NCI-H1436 treated with DMSO at 0.1 percent for 48 hours (cell line): ENCODE measurements around the gene SULF2.
"Not testable (repeated sequence)": the region's sequence is repeated elsewhere in the genome, so short reads cannot be mapped to it uniquely, and the experiment has no call there.

Experiments
- DNase-seq: peaks from one replicate; lab custom pipeline; 2025; lab: John Stamatoyannopoulos, UW

The SULF2 gene

DNA sequence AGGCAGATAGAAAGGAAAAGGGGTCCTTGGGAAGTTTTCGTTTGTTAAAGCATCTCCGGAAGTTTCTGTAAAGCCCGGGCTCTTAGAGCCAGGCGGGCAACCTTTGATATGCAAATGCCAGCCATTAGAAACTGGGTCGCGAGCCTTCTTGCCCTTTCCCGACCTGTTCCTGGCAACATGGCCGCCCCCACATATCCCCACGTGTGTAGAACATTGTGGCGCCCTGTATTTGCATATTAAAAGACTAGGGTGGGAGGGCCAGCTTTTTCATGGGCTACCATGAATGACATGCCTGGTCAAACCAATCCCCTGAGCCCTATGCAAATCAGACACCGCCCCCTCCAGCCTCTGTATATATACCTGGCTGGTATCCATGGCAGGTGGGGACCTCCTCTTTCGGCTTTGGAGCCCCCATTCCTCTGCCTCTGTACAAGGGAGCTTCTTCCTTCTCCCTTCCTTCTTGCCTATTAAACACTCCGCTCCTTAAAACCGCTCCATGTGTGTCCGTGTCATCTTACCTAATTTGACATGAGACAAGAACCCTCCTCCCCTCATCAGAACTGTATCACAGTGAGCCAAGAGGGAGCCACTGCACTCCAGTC is 19.0 kb upstream of the SULF2 start:
- not testable (repeated sequence) for DNase-seq

DNA sequence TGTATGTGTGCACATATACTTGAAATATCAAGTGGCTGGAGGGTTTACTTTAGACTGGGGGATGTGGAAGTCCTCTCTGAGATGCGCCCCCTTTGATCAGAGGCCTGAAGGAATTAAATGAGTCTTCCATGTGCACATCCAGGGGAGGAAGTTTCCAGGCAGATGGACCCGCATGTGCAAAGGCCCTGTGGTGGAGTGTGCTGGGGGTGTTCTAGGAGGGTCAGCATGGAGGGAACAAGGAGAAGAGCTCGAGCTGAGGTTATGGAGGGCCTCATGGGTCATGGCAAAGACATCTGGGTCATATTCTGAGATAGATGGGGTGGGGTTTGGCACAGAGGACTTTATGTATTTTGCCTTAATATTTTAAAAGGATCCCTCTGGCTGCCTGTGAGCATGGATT is 17.7 kb upstream of the SULF2 start:
- no peak for DNase-seq

DNA sequence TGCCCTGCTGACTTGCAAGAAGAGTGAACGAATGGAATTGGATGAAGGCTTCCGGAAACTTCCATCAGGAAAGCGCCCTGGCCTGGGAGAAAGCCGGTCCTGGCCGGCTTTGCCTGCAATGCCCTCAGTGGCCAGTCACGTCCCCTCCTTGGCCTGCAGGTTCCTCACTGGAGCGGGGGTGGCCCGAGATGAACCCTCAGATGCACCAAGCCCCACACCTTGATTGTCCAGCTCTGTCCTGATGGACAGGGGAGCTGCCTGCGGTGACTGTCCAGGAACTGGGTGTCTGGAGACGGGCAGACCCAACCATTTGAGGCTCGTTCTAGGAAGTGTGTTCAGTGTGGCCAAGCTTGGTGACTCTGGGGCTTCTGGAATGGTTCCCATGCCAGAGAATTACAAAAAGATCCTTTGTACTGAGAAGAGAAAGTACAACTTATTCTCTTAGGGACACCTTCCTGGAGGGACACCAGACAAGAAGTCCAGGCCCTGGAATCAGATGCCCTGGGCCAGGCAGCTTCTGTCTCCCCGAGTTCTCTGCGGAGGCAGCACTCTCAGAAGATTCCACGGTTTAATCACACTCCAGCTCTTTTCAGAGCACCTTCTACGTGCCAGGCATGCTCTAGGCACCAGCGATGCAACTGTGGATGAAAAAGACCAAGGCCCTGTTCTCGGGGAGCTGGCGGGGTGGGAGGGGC is 17.1 kb upstream of the SULF2 start:
- DNase-seq, result no peak

DNA sequence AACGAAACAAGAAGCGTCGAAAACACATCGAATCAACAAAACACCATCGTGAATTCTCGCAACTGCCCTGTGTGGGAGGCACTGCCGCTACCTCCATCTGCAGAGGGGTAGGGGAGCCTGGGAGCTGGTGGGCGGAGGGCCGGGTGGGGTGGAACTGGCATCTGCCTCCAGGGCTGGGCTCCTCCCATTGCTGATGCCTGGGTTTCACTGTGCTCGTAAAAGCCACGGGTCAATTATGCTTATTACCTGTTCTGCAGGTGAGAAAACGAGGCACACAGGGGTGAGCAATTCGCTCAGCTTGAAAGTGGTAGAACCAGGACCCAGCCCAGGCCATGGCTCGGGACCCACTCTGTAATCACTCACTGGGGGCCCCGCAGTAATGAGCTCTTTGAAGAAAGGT is 16.5 kb upstream of the SULF2 start:
- DNase-seq, result no peak

DNA sequence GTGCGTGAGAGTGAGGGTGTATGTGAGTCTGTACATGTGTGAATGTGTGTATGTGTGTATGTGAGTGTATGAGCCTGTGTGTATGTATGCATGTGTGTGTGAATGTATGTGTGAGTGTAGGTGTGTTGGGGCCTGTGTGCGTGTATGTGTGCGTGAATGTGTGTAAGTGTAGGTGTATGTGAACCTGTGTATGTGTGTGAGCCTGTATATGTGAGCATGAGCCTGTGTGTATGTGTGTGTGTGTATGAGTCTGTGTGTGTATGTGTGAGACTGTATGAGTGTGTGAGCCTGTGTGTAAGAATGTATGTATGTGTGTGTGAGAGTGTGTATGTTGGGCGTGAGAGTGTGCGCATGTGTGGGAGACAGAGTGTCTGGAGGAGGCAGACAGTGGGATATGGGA is 15.8 kb upstream of the SULF2 start:
- no peak for DNase-seq

DNA sequence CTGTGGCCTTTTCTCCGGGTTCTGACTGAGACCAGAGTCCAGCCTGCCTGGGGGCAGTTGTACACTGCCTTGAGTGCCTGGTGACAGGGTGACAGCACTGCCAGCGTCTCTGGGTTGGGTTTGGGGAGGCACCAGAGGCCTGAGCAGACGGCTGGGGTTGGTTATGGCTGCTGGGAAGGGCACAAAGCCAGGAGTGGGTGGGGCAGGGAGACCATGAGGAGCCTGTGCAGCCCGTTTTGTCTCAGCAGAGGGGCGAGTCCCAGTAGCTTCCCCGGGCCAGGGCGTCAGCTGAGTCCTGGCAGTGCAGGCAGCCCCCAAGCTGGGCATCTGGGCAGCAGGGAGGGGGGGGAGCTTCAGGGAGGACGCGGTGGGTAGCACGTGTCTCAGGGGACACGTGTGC is 15.3 kb upstream of the SULF2 start:
- no peak for DNase-seq

DNA sequence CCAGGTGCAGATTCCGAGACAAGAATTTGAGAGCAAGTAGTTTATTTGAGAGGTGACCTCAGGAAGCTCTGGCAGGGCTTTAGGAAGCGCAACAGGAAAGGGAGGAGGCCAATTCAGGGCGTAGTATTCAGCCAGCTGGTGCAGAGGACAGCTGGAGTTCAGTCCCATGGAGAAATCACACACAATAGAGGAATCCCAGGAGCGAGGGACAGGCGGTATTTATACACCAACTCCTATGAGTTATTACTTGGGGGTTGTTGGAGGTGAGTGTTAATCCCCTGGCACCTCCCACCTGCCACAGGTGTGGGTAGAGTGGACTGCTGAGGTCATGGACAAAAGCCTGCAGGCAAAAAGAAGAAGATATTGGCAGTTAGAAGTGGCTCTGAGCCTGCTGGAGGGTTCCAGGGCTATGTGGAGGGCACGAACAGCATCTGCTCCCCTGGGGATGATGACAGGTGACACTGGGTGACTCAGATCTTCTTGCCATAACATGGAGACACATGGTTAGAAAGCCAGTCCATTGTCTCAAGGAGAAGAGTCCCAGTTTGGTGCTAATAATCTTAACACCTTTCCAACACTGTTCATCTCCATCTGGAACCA is 13.9 kb upstream of the SULF2 start:
- DNase-seq, result no peak

DNA sequence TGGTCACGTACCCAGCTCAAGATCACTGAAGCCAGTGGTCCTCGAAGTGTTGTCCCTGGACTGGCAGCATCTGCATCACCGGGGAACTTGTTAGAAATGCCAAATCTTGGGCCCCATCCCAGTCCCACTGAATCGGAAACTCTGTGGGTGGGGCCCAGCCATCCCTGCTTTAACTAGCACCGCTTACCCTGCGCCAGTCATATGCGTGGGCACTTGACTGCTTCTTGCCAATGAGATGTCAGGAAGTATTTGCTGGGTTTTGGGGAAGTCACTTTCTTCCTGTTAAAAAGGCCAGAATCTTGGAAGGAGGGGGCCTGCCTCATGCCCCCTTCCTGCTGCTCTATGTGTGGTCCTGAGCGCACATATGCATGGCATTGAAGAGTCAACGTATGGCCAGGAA is 11.7 kb upstream of the SULF2 start:
- DNase-seq, result no peak

DNA sequence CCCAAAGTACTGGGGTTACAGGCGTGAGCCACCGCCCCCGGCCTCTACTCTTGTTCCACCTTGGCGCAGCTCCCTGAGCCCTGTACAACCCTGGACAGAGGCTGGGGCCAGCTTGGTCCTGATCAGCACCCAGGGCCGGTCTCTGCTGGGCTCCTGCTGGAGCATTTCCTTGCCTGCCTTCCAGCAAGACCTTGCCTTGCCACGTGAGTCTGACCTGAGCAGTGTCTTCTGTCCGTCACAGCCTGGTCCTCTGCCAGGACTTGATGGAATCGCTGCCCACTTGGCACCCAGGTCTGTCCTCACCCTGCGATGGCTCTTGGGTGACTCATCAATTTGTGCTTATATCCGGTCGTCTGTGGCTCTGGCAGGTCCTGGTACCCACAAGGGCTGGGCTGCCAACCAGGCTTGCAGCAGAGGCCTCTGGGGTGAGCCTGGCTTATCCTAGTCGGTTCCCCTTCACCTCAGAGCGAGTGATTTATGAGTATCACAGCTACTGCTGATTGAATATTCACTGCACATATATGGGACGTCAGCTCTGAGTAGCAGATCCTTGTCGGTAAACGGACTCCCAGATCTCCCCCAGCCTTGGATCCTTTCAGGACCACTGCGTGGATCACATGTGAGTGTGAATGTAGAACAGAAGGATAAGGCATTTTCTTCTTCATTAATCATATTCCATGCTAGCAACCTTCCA is 10.1 kb upstream of the SULF2 start:
- DNase-seq, result no peak

DNA sequence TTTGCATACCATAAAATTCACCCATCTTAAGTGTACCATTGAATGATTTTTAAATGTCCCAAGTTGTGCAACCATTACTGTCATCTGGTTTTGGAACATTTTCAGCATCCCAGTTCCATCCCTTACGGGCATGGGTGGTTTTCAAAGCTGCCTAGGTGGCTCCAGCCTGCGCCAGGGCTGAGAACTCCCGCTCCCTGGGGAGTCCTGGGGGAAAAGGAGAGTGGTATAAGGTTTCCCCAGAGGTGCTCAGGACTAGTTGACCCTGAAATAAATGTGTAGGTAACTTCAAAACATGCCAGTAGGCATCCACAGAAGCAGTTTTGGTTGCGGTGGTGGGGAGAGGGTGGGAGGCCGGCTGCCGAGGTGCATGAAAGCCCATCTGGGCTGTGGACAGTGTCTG is 9.0 kb upstream of the SULF2 start:
- DNase-seq, result not testable (repeated sequence)

DNA sequence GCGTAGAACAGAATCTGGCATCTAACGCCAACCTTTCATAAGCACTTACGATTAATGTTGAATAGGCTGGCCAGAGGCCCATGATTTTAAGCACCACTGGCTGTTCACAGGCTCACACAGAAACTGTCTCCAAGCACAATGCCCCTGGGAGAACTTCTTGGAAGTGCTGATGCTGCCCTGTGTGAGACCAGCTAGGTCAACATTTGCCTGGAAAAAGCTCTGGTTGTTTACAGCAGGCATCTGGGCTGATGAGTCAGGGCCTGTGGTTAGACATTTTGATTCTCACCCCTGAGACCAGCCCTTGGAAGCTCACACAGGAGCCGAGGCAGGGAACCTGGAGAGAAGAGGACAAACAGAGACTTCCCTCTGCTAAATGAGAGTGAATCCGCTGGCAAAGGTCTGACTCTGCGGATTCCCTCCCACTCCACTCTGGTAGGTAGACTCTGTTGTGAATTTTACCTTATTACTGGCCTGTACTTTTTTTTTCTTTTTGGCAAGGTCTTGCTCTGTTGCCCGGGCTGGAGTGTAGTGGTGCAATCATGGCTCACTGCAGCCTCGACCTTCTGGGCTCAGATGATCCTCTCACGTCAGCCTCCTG is 6.8 kb upstream of the SULF2 start:
- DNase-seq, result no peak

DNA sequence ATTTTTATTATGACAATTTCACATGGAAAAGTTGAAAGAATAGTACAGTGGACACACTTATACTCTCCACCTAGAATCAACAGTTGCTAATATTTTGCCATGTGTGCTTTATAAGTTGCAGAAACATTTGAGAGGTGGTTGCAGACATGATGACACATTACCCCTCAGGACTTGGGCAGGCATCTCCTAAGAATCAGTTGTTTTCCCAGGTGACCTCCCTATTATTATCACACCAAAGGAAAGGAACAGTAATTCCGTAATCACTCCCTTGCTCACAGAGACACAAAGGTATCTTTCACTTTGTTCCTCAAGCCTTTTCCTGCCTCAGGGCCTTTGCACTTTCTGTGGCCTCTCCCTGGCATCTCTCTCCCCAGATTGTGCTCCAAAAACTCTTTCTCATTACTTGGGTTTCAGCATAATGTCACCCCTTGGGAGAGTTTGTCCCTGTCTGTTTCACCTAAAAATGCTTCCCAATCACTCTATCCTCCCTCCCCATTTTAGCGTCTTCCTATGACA is 5.9 kb upstream of the SULF2 start:
- no peak for DNase-seq

DNA sequence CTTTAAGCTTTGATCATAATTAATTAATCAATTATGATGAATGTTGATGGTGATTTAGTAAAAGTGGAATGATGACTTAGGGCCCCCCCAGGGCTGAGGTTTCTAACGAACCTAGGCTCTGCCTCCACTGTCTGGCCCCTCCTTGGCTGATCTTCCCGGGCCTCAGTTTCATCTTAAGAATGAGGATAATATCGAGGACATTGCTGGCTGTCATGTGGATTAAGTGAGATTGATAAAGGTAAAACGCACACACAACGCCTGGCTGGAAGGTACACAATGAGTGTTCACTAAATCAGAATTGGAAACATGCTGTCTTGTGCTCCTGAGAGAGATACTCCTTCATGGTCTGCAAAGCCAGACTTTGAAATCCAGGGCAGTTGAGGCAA is 5.3 kb upstream of the SULF2 start:
- no peak for DNase-seq

DNA sequence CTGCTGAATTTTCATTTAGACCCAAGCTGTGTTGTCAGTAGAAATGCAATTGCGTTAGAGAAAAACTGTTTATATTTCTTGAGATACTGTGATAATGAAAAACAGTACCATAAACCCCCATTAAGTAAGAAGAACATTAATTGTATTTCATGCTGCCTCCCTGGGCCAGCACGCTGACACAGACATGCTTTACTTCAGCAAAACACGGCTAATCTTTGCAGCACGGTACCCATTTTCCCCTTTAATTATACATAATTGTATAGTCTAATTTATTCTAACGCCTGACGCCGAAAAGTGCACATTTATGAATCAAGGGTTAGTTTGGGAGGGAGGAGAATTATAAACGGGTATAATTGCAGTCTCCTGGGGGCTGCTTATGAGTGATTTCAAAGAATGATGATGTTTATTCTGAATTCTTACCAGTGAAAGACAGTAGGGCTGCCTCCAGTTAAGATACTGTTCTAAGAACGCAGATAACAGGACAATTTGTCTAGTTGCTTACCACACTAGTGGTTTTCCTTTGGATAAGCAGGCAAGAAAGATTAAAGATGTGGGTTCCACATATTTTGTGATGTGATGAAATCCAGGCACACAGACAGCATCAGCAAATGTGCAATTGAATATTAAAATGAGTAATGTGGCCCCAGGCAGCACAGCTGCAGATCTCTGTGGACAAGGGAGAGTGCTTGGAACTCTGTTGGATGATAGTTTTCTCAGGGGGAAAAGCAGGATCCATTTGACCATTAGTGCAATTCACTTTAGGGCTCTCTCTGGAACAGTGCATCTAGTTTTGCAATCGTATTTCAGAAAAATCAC is 4.7 kb upstream of the SULF2 start:
- peak; percentile 17 for DNase-seq

DNA sequence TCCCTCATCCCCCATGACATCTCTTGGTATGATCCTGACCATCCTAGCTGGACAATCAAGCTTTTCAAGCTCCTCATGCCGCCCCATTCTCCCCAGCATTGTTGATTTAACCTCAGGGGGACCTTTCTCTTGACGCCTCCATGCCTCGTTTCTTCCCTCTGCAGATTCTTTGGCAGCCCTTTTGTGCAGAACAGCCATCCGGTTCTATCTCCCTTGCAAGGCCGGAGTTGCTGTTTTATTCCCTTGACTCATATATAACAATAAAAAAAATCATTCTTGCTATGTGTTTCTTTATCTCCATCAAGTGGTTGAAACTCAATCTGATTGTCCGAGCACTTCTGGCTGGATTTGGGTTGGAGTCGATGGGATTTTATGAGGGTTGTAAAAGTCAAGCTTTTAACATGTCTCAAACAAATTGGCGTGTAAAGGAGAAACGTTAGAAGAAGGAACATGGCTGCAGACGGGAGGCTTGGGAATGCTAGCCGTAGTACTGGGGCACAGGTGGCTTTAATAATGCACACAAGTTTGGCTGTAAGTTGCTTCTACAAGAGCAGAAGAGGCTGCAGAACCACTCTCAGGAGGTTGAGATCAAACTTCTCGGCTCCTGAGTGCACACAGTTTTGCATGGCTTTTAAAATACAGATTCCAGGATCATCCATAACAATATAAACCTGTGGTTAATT is 3.9 kb upstream of the SULF2 start:
- no peak for DNase-seq

DNA sequence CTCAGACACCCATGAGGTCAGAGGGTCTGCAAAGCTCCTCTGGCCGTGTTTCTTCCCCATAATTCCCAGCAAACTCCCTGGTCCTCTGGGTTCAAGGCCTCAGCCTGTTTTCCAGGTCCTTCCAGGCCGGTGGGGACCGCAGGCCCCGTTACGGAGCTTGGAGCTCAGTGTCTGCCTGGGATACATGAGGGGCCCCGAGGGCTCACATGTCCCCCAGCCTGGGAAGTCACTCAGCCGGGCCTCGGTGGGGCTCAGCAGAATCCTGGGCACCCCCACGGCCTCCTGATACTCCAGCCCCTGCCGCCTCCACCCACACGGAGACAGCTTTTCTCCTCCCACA is 3.4 kb upstream of the SULF2 start:
- DNase-seq, result no peak

DNA sequence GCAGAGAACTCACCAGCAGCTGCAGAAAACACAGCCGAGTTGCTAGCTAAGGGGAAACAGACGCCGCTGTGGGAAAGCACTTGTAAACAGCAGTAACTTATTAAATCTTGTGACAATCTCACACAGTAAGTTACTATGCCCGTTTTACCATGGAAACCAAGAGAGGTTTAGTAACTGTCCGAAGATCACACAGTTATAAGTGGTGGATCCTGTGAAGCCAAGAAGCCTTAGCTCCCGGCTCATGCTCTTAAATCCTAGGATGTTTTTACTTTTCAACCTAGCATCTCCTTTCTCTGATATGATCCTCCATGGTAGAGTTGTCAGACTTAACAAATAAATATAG is 1.5 kb upstream of the SULF2 start:
- no peak for DNase-seq

DNA sequence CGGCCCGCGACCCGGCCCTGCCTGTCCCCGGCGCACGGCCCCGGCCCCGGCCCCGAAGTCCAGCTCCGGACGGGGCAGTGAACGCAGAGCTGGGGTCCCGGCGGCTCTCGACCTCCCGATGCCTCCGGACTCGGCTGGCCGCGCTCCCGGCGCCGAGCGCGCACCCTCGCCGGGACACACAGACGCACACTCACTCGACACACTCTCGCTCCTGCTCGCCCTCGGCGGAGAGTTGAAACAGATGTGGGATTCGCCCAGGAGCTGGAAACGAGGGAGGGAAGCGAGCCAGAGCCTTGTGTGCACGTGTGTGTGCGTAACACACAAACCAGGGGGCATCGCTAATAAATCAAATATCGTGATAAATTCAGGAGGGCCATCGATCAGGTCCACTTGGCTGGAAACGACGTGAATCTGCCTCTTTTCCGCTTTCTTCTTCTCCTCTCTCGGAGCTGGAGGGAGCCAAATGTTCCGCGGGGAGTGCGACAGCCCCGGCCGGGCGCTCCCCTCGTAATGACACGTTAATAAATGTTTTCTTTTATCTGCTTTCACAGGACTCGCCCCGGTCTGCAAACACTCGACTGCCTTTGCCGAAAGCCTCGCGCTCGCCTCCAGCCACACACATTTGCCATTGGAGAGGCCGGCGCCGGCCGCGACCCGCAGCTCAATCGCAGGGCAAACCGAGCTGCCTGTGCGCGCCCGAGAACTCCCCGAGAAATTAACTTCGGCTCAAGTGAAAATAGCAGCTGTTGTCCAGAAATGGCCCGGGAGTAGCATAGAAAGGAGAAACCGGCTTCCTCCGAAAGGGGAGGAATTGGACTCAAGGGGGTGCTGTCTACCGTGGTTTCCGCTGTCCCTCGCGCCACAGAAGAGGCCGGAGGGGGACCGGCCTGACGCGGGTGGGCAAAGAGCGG is 828 bp upstream of the SULF2 start:
- DNase-seq, result no peak

DNA sequence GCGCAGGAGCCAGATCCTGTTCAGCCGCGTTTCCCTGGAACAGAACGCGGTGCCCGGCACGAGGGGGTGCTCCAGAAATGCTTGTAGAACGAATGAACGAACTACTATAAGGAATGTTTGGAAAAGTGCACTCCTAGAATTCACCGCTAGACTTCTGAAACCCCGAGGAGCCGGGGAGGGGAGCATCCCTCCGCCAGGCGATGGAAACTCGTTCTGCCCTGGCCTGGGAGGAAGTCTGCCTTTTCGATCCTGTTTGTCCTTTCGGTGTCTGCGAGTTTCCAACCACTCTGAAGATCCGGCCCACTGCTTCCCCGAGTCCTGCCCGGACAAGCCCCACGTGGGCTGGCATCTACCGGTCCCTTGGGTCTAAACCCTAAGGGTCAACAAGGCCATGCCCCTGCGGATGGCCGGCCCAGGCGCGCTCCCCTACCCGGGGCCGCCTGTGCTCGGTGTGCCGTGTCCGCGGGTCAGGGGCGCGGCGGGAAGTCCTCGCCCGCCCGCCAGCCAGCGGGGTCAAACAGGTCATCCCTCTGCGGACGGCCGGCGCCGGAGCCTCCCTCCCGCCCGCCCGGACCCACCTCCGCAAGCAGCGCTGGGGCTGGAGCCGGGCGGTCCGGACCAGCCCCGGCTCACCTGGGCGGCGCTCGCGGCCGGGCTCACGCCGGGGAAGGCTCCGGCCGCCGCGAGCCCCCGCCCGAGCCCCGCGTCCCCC is 526 bp downstream of the SULF2 start:
- DNase-seq, result no peak
